HUES6 (cell line): ENCODE measurements around the gene MYL12A.
"Not testable (repeated sequence)": the region's sequence is repeated elsewhere in the genome, so short reads cannot be mapped to it uniquely, and the experiment has no call there.

Experiments used
- H3K27ac ChIP-seq: 2 replicates; pipeline ENCODE4 v1.7.0; 2013; ENCODE audit warnings: low read depth, mild to moderate bottlenecking, low read length, inconsistent platforms
- H3K27me3 ChIP-seq: 2 replicates; pipeline ENCODE4 v1.6.1; 2013; ENCODE audit warnings: low read length; ENCODE audit not compliant: control insufficient read depth, insufficient read depth
- H3K36me3 ChIP-seq: 2 replicates; pipeline ENCODE4 v1.6.1; 2013; ENCODE audit warnings: low read length; ENCODE audit not compliant: control insufficient read depth, insufficient read depth
- H3K4me1 ChIP-seq: 2 replicates; pipeline ENCODE4 v1.6.1; 2013; ENCODE audit warnings: low read length; ENCODE audit not compliant: control insufficient read depth, insufficient read depth
- H3K4me3 ChIP-seq: 2 replicates; pipeline ENCODE4 v1.5.1; 2013; ENCODE audit warnings: low read depth, low read length
- H3K9ac ChIP-seq: one replicate; pipeline ENCODE4 v1.6.1; 2013; ENCODE audit warnings: mild to moderate bottlenecking, low read length
- H3K9me3 ChIP-seq: 2 replicates; pipeline ENCODE4 v1.6.1; 2013; ENCODE audit warnings: low read depth, low read length; ENCODE audit not compliant: control insufficient read depth, insufficient read depth

Gene MYL12A

DNA sequence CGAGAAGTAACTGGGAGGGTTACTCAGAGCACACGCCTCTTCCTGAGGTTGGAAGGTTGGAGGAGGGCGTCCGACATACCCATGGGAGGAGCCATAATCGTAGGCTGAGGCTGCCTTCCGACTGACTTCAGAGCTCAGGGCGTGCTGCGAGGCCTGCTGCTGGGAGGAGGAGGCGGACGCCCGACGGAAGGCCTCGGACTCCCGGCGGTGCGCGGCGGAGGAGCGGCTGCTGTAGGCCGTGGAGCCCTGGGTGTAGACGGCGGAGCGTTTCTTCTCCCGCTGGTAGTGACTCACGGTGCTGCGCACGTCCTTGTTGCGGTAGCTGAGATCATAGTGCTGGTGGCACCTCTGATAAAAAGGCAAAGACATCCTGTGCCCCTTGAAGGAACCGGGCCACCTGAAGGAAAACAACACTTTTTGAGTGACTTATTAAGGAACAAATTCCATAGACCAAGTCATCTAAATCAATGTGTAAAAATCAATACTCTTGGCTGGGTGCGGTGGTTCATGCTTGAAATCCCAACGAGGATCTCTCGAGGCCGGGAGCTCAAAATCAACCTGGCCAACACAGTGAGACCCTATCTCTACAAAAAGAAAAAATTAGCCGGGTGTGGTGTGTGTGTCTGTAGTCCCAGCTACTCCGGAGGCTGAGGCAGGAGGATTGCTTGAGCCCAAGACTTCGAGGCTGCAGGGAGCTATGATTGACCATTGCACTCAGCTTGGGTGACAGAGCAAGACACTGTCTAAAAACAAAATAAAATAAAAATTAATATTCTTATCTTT, 32.6 kb upstream of the MYL12A start:
- Histone ChIP-seq H3K27ac (no peak overlapping the region), H3K27me3 (no peaks in the 10 kb centered on the region), H3K9ac (no peak overlapping the region), H3K9me3 (no peaks in the 10 kb centered on the region), H3K4me1 (peaks cover 11% of the 10 kb centered on the region), H3K36me3 (no peaks in the 10 kb centered on the region), H3K4me3 (no peak overlapping the region)

DNA sequence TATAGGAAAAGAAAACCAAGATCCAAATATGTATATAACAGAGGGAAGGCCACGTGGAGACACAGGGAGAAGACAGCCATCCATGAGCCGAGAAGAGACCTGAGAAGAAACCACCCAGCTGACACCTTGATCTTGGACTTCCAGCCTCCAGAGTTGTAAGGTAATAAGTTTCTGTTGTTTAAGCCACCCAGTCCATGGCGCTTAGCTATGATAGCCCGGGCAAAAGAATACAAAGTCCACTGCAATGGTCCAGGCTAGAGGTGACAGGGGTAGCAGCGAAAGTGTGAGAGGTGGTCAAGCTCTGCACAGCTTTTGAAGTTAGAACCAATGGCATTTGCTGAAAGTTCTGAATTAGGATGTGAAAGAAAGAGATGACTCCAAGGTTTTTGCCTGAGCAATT, 30.6 kb upstream of the MYL12A start:
- H3K4me3 ChIP-seq = no peak overlapping the region
- peaks cover 18% of the 10 kb centered on the region for H3K4me1 ChIP-seq
- H3K36me3 ChIP-seq = no peaks in the 10 kb centered on the region
- H3K9ac ChIP-seq = no peak overlapping the region
- H3K27ac ChIP-seq = no peak overlapping the region
- no peaks in the 10 kb centered on the region for H3K9me3 ChIP-seq
- no peaks in the 10 kb centered on the region for H3K27me3 ChIP-seq

DNA sequence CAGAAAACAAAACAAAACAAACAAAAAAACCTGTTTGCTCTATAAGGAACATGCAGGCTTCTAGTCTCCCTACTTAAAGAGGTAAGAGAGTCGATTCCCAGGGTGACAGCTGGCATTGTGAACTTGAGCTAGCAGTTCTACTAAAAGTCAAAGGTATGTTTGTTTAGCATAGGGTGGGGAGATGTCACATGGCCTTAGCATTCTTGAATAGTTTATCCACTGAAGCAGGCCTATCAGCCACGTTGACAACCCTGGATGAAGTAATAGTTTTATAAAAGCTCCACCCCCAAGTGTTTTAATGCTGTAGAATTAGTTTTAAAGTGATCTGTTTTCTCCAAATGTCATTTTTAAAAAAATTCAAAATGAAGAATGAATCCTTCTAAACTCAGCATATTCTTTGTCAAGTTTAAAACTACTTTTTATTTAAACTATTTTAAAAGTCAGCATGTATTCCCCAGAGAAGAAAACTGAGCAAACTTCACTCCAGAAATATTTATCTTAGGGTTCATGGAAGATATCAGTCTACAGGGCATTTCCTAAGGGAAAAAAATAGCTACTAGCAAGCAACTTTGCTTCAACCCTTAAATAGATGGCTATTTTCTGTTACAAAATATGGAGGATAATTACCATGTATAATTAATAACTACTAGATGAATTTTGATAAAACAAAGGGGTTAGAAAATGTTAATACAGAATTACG, 29.5 kb upstream of the MYL12A start:
- Histone ChIP-seq H3K27me3 (no peaks in the 10 kb centered on the region), H3K27ac (no peak overlapping the region), H3K36me3 (no peaks in the 10 kb centered on the region), H3K9ac (no peak overlapping the region), H3K4me1 (peaks cover 18% of the 10 kb centered on the region), H3K9me3 (no peaks in the 10 kb centered on the region), H3K4me3 (no peak overlapping the region)

DNA sequence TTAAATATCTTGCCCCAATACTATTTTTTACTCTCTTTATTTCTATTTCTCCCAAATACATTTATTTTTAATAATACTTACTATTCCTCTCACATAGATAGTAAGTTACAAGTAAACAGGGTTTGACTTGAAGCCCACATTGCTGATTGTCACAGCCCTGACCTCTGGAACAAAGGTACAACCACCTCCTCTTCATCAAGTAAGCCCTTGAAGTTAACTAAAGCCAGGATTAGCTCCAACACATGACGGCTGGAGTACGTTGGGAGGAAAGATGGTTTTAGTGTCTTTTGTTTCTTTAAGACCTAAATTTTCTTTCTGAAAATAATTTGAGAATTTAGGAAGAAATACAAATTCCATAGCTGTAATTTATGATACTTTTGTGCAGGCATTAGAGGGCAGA, 28.8 kb upstream of the MYL12A start:
- Histone ChIP-seq H3K9ac (no peak overlapping the region), H3K4me3 (no peak overlapping the region), H3K9me3 (no peaks in the 10 kb centered on the region), H3K4me1 (peaks cover 18% of the 10 kb centered on the region), H3K27me3 (no peaks in the 10 kb centered on the region), H3K27ac (no peak overlapping the region), H3K36me3 (no peaks in the 10 kb centered on the region)

DNA sequence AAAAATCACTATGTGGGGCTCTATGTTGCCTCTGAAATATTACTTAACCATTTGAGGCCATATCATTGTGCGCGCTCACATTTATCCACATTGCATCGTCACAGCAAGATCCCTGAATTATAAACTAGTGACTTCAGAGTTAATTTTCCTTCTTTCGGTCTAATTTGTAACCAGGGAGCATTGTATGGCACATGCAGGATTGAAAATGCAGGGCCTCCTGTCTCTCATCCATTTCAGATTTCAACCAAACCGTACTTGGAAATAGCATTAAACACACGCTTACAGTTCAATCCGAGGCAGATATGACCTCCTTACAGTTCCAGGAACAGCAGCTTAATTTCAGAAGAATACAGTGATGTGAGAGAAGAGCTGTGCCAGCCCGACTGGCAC, 28.4 kb upstream of the MYL12A start:
- H3K9me3 ChIP-seq = no peaks in the 10 kb centered on the region
- H3K4me1 ChIP-seq = peaks cover 18% of the 10 kb centered on the region
- H3K36me3 ChIP-seq = no peaks in the 10 kb centered on the region
- H3K27ac ChIP-seq = no peak overlapping the region
- H3K9ac ChIP-seq = no peak overlapping the region
- H3K4me3 ChIP-seq = no peak overlapping the region
- H3K27me3 ChIP-seq = no peaks in the 10 kb centered on the region

DNA sequence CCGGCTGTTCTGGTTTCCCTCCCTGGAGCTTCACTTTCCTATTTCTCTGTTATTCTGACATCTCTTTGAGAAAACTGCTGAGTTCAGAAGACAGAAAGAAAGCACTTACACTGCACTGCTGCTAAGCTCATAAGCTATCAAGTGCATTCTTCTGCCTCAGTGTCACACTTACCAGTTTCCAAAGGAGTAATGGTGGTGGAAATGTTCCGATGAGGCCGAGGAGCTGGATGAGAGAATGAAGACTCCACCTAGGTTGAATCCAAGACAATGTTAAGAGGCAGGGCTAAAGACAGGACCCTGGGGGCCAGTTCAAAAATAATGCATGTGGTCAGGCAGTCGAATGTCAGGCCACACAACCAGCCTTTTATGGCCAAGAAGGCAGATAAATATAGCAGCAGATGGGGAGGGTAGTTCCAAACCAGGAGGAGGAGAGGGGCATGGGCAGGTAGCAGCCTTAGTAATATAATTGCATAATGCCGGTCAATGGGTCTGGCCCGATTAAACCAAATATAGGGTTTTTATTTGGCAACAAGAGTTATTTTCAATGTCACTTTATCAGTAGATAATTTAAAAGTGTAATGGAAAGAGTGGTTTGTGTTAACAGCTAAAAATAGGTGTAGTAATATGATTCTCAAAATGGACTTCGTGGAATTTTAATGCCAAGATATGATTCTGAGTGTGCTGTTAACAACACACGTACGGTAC, 27.8 kb upstream of the MYL12A start, which contains the start of gene MYOM1:
MYOM1 (minus strand) TSS at position 338 of the 705 bp plus-strand sequence. CDS start 4,745 bp downstream, outside the sequence.
- no peak within 1 kb of the TSS for H3K9ac ChIP-seq
- no peaks in the 10 kb centered on the region for H3K27me3 ChIP-seq
- no peak within 1 kb of the TSS for H3K4me3 ChIP-seq
- H3K36me3 ChIP-seq = no peaks in the 10 kb centered on the region
- peaks cover 18% of the 10 kb centered on the region for H3K4me1 ChIP-seq
- H3K9me3 ChIP-seq = no peaks in the 10 kb centered on the region
- H3K27ac ChIP-seq = no peak within 1 kb of the TSS

DNA sequence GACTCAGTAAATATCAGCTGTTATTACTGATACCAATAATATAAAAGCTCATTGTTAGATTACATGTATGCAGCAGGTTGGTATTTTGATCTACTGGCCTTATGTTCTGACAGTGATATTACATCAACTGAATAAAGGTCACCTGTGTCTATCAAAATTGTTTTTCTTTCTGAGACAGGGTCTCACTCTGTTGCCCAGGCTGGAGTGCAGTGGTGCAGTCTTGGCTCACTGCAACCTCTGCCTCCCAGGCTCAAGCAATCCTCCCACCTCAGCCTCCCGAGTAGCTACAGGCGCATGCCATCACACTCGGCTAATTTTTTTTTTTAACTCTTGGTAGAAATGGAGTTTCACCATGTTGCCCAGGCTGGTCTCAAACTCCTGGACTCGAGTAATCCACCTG, 26.7 kb upstream of the MYL12A start:
- not testable (repeated sequence) for H3K36me3 ChIP-seq, H3K9ac ChIP-seq, H3K27me3 ChIP-seq, H3K27ac ChIP-seq, H3K9me3 ChIP-seq, H3K4me3 ChIP-seq
- H3K4me1 ChIP-seq = peaks cover 18% of the 10 kb centered on the region

DNA sequence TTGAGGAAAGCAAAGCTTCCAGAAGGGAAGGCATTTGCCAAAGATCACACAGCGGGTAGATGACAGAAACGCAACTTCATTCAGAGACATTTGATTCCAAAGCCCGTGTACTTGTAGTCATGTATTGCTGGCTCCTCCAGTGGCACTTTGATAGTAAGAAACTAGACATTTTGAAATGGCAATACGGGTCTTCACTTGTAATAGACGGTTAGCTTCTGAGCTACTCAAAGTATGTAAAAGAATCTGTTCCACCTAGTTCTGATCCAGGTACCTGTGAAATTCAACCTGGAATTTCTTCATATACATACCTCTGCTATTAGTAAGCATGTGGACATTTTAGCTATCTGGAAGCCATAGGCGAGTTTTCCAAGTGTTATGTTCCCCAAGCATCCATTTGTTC, 26.1 kb upstream of the MYL12A start:
- no peak overlapping the region for H3K4me3 ChIP-seq
- H3K9ac ChIP-seq = no peak overlapping the region
- peaks cover 18% of the 10 kb centered on the region for H3K4me1 ChIP-seq
- H3K27ac ChIP-seq = no peak overlapping the region
- H3K36me3 ChIP-seq = no peaks in the 10 kb centered on the region
- no peaks in the 10 kb centered on the region for H3K27me3 ChIP-seq
- H3K9me3 ChIP-seq = no peaks in the 10 kb centered on the region

- H3K9me3 ChIP-seq = no peaks in the 10 kb centered on the region
- H3K4me3 ChIP-seq = no peak overlapping the region
- H3K27me3 ChIP-seq = no peaks in the 10 kb centered on the region
- H3K36me3 ChIP-seq = no peaks in the 10 kb centered on the region
- no peak overlapping the region for H3K9ac ChIP-seq
- H3K27ac ChIP-seq = no peak overlapping the region
- H3K4me1 ChIP-seq = peaks cover 14% of the 10 kb centered on the region
These were observed 24.2 kb upstream of the MYL12A start for GRCh38 chr18:3223356-3223755.

DNA sequence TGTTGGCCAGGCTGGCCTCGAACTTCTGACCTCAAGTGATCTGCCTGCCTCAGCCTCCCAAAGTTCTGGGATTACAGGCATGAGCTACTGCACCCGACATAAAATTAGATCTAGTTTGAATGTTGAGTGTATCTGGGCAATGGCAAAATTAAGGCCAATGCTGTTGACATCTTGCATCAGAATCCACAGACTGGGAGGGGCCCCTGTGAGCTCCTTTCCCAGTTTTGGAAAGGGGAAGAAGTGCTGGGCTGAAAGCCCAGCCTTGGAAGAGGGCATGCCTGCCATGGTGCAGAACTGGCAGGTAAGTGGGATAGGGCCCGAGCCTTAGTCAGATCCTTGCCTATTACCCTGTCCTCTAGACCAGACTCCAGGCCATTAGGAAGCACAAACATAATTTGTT, 23.4 kb upstream of the MYL12A start:
- Histone ChIP-seq H3K4me1 (peaks cover 14% of the 10 kb centered on the region), H3K4me3 (no peak overlapping the region), H3K36me3 (no peaks in the 10 kb centered on the region), H3K9ac (no peak overlapping the region), H3K27ac (no peak overlapping the region), H3K9me3 (no peaks in the 10 kb centered on the region), H3K27me3 (no peaks in the 10 kb centered on the region)

- H3K36me3 ChIP-seq = no peaks in the 10 kb centered on the region
- no peak overlapping the region for H3K27ac ChIP-seq
These were observed 22.0 kb upstream of the MYL12A start for GRCh38 chr18:3225588-3225987.

More at GRCh38 chr18:3225588-3225987, 22.0 kb upstream of the MYL12A start:
- Histone ChIP-seq H3K9me3 (no peaks in the 10 kb centered on the region), H3K4me3 (no peak overlapping the region), H3K9ac (no peak overlapping the region), H3K27me3 (no peaks in the 10 kb centered on the region), H3K4me1 (peaks cover 2% of the 10 kb centered on the region; the same call in 1 of the 2 replicates)
